ENCODE data around the gene FRMD4A.
"Not testable (repeated sequence)": the region's sequence is repeated elsewhere in the genome, so short reads cannot be mapped to it uniquely, and the experiment has no call there.

The FRMD4A gene

GRCh38 chr10:14135196-14135595 is 195.5 kb downstream of the FRMD4A start:
- DNase-seq: peak in 1 of 42 donors; percentile 13
- intact Hi-C loops (cut with DNase I): not testable (repeated sequence)

GRCh38 chr10:14134275-14134674 is 196.4 kb downstream of the FRMD4A start:
- no peak for DNase-seq
- intact Hi-C loops (cut with DNase I): no loop called here

- intact Hi-C loops (cut with DNase I): no loop called here
- no peak for DNase-seq
These were observed 199.3 kb downstream of the FRMD4A start for GRCh38 chr10:14131261-14131960.

GRCh38 chr10:14129770-14130169 is 201.0 kb downstream of the FRMD4A start:
- intact Hi-C loops (cut with DNase I): no loop called here
- DNase-seq: no peak

- intact Hi-C loops (cut with DNase I): no loop called here
- no peak for DNase-seq
These were observed 202.2 kb downstream of the FRMD4A start for GRCh38 chr10:14128519-14128918.

GRCh38 chr10:14126697-14127440 is 203.9 kb downstream of the FRMD4A start:
- intact Hi-C loops (cut with DNase I): no loop called here
- DNase-seq: no peak

GRCh38 chr10:14125564-14125963 is 205.2 kb downstream of the FRMD4A start:
- intact Hi-C loops (cut with DNase I): no loop called here
- DNase-seq: no peak

- no peak for DNase-seq
- intact Hi-C loops (cut with DNase I): no loop called here
These were observed 205.8 kb downstream of the FRMD4A start for GRCh38 chr10:14124941-14125340.

GRCh38 chr10:14123139-14123538 is 207.6 kb downstream of the FRMD4A start:
- DNase-seq: peak in 8 of 42 donors; percentile 7 to 45 (median 14)
- intact Hi-C loops (cut with DNase I): no loop called here

- intact Hi-C loops (cut with DNase I): no loop called here
- DNase-seq: no peak
These were observed 209.9 kb downstream of the FRMD4A start for GRCh38 chr10:14120812-14121211.

- intact Hi-C loops (cut with DNase I): no loop called here
- DNase-seq: no peak
These were observed 211.8 kb downstream of the FRMD4A start for GRCh38 chr10:14118953-14119352.

GRCh38 chr10:14116837-14117236 is 213.9 kb downstream of the FRMD4A start:
- intact Hi-C loops (cut with DNase I): no loop called here
- DNase-seq: no peak

GRCh38 chr10:14116021-14116420 is 214.7 kb downstream of the FRMD4A start:
- no peak for DNase-seq
- intact Hi-C loops (cut with DNase I): no loop called here

- intact Hi-C loops (cut with DNase I): no loop called here
- DNase-seq: no peak
These were observed 215.9 kb downstream of the FRMD4A start for GRCh38 chr10:14114791-14115190.

GRCh38 chr10:14112056-14112455 is 218.7 kb downstream of the FRMD4A start:
- peak in 1 of 42 donors; percentile 26 for DNase-seq
- intact Hi-C loops (cut with DNase I): no loop called here

GRCh38 chr10:14111208-14111607 is 219.5 kb downstream of the FRMD4A start:
- intact Hi-C loops (cut with DNase I): no loop called here
- DNase-seq: no peak

- intact Hi-C loops (cut with DNase I): no loop called here
These were observed 223.9 kb downstream of the FRMD4A start for GRCh38 chr10:14106828-14107227.

GRCh38 chr10:14102056-14102455 is 228.7 kb downstream of the FRMD4A start:
- intact Hi-C loops (cut with DNase I): no loop called here
- no peak for DNase-seq

More at GRCh38 chr10:14106828-14107227, 223.9 kb downstream of the FRMD4A start:
- no peak for DNase-seq

- intact Hi-C loops (cut with DNase I): loop anchor here (10.0 kb wide), 1 partner anchor 305 kb away; no protein-coding TSS in a partner anchor
- DNase-seq: no peak
These were observed 230.8 kb downstream of the FRMD4A start for GRCh38 chr10:14099885-14100284.

GRCh38 chr10:14093730-14094484 is 236.8 kb downstream of the FRMD4A start:
- intact Hi-C loops (cut with DNase I): loop anchor here (10.0 kb wide), 1 partner anchor 299 kb away; no protein-coding TSS in a partner anchor
- DNase-seq: peak in 2 of 42 donors; percentile 35 to 52
